HFF-Myc (cell line): ENCODE results near the gene TRIM13.

Experiments
- DNase-seq: peaks from one replicate; pipeline ENCODE4 v3.0.0-alpha.2; 2011; ENCODE audit warnings: low read depth; ENCODE audit errors: extremely low read depth
- H3K4me3 ChIP-seq: replicated peaks from 2 replicates; pipeline ENCODE4 v1.5.1; 2011; ENCODE audit warnings: low read depth, mild to moderate bottlenecking, control low read depth, low read length
- TF ChIP-seq, protein P1 (sequence below): IDR thresholded peaks from 2 replicates; pipeline ENCODE4 v1.5.1; 2012; ENCODE audit warnings: mild to moderate bottlenecking, low read depth, low read length, control low read depth; ENCODE audit errors: missing control alignments

TRIM13 gene

GRCh38 chr13:49998714-49999624, 2.1 kb downstream of the TRIM13 start:
- TF ChIP-seq, protein P1, sequence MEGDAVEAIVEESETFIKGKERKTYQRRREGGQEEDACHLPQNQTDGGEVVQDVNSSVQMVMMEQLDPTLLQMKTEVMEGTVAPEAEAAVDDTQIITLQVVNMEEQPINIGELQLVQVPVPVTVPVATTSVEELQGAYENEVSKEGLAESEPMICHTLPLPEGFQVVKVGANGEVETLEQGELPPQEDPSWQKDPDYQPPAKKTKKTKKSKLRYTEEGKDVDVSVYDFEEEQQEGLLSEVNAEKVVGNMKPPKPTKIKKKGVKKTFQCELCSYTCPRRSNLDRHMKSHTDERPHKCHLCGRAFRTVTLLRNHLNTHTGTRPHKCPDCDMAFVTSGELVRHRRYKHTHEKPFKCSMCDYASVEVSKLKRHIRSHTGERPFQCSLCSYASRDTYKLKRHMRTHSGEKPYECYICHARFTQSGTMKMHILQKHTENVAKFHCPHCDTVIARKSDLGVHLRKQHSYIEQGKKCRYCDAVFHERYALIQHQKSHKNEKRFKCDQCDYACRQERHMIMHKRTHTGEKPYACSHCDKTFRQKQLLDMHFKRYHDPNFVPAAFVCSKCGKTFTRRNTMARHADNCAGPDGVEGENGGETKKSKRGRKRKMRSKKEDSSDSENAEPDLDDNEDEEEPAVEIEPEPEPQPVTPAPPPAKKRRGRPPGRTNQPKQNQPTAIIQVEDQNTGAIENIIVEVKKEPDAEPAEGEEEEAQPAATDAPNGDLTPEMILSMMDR: no peak
- H3K4me3 ChIP-seq: peak overlapping the region; percentile 76
- DNase-seq: no peak

DNA sequence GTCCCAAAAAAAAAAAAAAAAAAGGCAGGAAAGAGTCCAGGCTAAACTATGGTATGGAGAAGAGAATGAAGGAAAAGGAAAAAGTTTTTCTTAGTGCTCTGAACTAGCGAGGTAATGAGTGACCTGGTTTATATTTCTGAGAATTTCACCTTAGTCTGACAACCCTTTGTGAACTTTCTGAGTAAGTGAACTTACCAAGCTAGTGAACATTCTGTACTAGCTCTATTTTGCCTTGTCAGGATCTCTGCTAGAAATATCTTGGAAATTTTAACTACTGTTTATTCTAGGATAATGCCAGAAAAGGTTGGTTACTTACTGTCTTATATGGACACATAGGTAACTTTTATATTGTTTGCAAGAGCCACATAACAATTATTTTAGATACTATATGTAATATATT, 4.4 kb downstream of the TRIM13 start:
- DNase-seq: no peak
- H3K4me3 ChIP-seq: no peak overlapping the region
- TF ChIP-seq, protein P1: no peak

DNA sequence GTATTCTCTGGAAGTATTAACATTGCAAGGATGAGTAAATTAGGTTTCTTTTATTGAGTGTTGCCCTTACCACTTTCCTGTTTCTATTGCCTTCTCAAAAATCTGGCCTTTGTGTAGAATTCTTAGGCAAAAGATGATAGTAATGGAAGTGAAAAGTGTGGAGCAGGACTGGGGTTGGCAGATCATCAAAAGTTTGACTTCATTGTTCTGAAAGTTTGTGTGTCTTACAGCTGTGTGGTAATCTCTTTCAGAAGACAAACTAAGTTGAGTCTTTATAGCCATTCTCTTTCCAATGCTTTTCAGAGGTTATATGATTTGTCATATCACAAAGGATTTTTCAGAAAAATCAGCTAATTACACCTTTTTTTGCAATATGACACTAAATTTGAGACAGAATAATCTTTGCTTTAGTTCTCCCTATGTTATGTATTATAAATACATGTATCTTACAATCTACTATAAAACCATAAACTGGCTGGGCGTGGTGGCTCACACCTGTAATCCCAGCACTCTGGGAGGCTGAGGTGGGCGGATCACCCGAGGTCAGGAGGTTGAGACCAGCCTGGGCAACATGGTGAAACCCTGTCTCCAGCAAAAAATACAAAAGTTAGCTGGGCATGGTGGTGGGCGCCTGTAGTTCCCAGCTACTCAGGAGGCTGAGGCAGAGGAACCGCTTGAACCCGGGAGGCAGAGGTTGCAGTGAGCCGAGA, 9.7 kb downstream of the TRIM13 start:
- no peak for DNase-seq
- TF ChIP-seq, protein P1: no peak

DNA sequence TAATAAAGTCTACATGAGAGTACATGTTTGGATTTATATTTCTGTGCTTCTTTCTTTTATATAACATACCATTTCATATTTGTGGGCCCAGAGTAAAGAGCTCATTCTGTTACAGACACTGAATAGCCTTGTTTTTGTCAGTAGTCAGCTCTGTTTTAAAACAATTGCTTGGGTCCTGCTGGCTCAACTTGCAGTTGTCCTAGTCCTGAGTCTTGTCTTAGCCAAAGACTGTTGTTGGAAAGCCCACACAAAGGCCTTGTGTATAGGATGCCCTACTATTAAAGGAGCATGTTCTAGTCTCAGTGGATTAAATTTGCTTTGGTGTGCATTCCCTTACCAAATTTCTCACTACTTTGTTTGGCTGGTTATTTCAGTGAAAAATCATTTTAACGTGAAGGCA, 14.6 kb downstream of the TRIM13 start:
- TF ChIP-seq, protein P1: no peak
- no peak for DNase-seq
- no peak overlapping the region for H3K4me3 ChIP-seq

More for the DNA sequence above, 9.7 kb downstream of the TRIM13 start:
- H3K4me3 ChIP-seq: no peak overlapping the region

GRCh38 chr13:50012396-50013169, 15.7 kb downstream of the TRIM13 start:
- TF ChIP-seq, protein P1: no peak
- no peak overlapping the region for H3K4me3 ChIP-seq
- DNase-seq: no peak

- no peak for DNase-seq
- H3K4me3 ChIP-seq: no peak overlapping the region
- TF ChIP-seq, protein P1: no peak
Observed at GRCh38 chr13:50014386-50014785, 17.5 kb downstream of the TRIM13 start.
